Iris pigment epithelial cell (primary cell): ENCODE results near the gene AGFG1.

Experiments
- DNase-seq: peaks from one replicate; pipeline ENCODE4 v3.0.0-alpha.2; 2011; ENCODE audit warnings: low read depth

Gene AGFG1

DNA sequence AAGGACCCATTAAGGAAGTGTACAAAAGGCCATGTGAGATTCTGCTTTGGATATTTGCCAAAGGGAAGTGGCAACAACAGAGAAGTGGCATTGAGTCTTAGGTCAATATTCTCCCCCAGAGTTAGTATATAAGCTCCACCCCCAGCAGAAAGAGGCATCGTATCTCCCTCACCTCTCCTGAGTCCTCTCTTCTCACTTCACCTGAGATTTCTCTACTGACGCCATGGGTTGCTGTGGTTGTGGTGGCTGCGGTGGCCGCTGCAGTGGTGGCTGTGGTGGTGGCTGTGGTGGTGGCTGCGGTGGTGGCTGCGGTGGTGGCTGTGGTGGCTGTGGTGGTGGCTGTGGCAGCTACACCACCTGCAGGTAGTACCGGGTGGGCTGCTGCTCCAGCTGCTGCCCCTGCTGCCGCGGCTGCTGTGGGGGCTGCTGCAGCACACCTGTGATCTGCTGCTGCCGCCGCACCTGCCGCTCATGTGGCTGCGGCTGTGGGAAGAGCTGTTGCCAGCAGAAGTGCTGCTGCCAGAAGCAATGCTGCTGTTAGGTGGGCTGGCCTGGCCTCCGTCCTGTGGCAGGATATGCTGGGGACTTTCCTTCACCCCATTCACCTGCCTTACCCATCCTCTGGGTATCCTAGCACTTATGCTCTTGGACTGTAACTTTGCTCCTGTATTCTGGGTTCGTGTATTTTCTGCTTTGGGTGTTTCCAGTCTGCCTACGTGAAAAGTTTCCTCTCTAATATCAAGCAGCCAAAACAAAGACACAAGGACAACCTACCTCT lies 136.8 kb downstream of the AGFG1 start:
- no peak for DNase-seq

DNA sequence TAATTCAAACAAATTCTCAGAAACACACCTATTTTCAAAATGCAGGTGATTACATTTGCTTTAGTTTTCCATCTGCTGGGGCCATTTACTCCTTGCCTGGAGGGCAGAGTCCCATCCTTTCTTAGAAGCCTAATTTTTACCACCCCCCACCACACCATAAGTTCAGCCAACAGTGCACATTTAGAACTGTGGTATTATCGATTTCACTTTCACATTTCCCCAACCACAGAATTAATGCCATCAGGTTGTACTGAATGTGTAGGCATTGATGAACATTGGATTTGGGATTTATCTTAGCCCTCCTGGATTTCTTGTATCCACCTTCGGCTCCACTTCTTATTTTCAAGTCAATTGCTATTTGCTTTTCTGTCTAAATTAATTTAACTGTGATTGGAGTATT lies 138.2 kb downstream of the AGFG1 start:
- DNase-seq = no peak
